Stimulated activated CD4-positive, alpha-beta T cell treated with anti-CD3 and anti-CD28 coated beads, Interleukin-15, amount 100 ng/mL, for 1 hour (primary cell): ENCODE measurements around the gene KAT6B.
"Not testable (repeated sequence)": the region's sequence is repeated elsewhere in the genome, so short reads cannot be mapped to it uniquely, and the experiment has no call there.

Experiments
- DNase-seq, 2 donors: peaks; one replicate each; pipeline ENCODE4 v3.0.0-alpha.2; 2020; ENCODE audit warnings: low read depth in 1 of 2, low spot score in 1 of 2

The KAT6B gene

DNA sequence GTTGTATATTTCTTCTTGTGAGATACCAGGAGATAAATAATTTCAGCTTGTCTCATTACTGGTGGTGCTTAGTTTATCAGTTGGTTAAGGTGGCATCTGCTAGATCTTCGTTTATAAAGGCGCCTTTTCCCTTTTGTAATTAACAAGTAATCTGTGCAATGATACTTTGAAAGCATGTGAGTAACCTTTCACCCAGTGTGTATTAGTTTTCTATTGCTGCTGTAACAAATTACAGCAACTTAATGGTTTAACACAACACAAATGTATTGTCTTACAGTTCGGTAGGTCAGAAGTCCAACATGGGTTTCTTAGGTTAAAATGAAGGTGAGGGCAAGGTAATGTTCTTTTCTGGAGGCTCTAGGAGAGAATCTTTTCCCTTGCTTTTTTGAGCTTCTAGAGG is 30.5 kb downstream of the KAT6B start:
- no peak for DNase-seq

DNA sequence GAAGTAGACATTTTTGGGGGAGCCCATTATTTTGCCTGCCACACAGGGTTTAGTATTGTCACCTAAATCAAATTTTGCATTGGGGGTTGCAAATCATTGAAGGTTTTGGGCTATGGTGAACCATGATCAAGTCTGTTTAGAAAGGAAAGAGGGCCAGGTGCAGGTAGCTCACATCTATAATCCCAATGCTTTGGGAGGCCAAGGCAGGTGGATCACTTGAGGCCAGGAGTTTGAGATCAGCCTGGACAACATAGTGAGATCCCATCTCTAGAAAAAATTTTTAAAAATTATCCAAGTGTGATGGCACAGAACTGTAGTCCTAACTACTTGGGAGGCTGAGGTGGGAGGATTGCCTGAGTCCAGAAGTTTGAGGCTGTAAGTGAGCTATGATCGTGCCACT is 31.2 kb downstream of the KAT6B start:
- DNase-seq, result no peak

DNA sequence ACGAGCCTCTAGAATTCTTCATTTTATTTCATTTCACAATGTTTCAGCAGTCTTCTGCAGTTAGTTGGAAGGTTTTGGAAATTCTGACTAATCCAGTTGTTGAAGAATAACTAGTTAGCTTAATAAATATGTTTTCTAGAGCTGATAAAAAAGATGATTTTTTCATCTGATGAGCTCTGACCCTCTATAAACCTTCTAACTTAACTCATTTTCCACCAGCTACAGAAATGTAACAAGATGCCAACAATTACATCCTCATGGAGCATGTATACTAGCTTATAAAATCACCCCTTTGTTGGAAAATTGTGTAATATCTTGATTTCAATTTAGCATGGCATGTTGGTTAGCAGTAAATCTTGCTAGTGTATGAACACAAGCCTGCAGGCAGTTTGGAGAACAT is 33.1 kb downstream of the KAT6B start:
- no peak for DNase-seq

DNA sequence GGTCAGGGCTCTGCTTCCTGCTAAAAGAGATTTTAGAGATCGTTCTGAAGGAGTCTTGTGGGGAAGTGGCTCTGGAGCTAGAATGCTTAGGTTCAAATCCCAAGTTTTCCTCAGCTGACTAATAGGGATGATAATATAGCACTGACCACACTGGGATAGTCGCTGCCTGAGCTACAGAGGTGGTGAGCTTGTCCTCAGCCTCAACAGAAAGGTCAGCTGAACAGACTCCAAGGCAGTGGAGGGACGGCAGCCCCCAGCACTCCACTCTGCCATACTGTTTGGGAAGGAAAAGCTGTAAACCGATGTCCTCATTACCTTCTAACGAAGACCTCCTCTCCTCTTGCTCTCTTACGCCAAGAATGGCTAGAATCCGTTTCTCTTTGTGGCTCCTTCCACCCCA is 36.2 kb downstream of the KAT6B start:
- DNase-seq, result no peak

DNA sequence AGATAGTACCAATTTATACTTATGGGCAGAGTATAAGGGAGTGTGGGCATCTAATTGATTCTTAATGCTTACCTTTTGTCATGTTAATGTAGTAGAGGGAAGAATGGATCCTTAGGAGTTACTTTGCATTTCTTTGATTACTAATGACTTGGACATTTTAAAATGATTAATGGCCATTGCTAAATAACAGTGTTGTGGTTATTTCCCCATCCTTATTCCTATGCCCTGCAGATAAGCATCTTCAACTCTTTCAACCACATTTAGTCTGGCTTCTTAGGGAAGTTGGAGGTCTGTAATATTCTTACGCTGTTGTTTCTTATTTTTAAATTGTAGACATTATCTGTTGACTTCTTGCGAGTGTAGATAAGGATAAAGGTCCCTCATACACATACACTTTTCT is 37.2 kb downstream of the KAT6B start:
- no peak for DNase-seq

DNA sequence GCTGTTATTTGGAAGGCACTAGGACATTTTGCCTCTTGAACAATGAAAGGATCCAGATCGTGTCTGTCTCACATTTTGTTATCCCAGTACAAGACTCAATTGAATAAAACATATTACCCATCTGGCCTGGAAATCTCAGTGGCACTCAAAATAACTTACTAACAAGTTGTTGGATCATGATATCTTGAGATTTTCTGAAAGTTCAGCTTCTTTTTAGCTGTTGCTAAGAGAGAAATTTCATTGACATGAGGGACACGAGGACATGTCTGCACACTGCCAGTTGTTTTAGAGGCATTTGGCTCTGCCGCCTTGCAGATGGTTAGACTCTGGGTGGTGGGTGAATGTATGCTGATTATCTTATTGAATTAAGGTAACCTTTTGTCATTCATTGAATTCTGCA is 41.0 kb downstream of the KAT6B start:
- DNase-seq, result no peak

DNA sequence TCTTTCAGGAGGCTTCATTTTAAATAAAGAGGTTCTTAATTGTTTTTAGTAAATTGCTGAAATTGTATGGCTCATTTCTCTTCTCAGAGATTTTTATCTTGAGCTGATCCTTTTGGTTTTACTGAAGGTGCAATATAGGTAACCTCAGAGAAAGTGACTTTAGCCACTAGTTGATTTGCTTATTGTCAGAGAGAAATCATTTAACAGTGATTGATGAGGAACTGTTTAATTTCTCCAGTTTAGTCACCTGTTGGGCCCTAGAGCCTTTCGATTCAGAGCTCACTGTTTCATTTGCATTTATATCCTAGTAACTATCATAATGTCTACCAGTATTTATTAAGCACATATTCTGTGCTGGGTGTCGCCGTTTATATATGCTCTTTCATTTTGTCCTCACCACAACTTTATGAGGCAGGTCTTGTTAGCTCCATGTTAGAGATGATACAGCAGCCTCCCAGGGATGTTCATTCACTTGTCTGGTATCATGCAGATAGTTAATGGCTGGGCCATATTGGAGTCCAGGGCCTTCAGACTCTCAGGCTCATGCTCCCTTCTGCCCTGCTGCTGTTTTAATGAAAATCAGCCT is 42.1 kb downstream of the KAT6B start:
- DNase-seq, result no peak

DNA sequence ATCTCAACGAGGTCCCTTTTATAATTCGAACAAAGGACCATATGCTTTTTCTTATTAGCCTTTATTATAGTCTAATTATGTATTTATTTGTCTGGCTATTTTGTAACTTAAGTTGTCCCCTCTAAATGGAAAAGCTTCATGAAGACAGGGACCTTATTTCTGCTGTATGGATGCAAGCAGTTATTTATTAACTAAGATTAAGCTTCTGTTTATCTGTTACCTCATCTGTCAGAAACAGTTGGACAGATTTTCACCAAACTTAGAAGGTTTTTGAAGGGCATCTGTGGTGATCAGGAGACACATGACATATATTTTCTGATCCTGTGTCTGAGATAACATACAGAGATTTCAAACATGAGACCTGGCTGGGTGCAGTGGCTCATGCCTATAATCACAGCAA is 43.2 kb downstream of the KAT6B start:
- no peak for DNase-seq

DNA sequence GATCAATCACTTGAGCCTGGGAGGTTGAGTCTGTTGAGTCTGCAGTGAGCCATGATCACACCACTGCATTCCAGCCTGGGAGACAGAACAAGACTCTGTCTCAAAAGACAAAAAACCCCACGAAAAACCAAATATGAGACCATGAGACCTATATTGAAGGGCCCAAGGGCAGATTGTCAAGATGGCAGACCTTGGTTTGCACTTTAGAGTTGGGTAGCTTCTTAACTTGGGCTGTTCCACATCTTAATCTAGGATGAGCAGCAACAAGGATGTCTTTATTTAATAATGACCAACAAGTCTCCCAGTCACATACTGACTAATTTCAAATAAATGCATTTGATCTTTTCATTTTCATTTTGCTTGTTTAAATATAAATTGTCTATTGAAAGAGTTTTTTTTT is 43.8 kb downstream of the KAT6B start:
- DNase-seq, result no peak

DNA sequence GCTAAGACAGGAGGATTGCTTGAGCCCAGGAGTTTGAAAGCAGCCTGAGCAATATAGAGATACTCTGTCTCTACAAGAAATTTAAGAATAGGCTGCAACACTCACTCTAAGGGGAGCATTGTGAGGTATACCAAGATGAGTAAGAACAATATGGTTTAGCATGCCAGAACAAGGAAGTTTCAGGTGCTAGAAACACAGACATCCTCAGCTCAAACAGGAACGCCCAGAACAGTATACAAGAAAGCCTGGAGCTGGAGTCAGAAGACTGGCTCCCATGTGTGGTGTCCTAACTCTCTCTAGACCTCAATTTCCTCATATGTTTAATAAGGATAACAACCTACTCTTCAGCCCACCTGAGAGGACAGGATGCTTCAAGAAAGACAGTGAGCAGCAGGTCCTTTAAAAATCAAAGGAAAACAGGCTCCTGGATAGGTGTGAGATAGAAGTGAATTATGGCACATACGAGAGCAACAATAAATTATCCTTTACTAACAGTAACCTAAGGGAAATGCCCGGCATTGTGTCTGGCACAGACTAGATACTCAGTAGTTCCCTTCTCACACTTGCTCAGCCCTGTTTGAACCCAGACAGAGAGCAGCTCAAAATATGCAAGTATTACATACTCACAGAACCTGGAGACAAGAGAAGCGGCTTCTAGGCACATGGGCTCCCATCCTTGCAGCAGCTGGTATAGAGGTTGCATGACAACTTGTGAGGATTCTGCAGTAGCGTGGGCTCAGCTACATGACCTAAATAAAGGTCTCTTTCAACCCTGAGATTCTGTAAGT is 45.4 kb downstream of the KAT6B start:
- no peak for DNase-seq

DNA sequence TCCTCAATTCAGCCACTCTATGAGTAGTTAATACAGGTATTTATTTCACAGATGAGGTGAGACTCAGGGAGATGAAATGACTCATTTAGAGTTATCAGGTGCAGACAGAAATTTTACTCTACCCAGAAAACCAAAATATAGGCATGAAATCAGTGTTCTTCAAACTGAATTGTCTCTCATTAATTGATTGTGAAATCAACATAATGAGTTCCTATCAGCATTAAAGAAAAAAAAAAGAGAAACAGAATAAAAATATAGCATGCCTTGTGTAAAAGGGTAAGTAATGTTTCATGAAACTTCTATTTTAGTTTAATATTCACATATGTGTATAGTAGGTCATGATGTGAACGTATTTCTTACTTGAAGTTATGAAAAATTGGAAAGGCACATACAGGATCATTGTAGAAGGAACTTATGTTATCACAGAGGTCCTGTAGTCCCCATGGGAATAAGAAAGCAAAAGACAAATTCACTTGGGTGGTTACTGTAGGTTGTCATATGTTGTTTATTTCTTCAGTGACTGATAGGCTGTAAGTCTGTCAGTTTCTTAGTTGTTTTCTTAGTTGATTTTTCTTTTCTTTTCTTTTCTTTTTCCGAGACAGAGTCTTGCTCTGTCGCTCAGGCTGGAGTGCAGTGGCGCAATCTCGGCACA is 47.5 kb downstream of the KAT6B start:
- DNase-seq, result no peak

DNA sequence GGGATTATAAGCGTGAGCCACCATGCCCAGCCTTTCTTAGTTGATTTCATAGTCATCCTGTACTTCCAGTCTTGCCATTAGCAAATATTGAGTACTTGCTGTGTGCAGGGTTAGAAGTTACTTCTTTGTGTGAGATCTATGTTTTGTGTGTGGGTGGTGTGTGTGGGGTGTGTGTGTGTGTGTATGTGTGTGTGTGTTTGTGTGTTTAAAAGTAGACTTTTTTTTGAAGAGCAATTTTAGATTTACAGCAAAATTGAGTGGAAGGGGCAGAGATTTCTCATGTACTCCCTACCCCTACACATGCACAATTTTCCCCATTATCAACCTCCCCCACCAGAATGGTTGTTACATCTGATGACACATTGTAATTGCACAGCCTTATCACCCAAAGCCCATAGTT is 48.2 kb downstream of the KAT6B start:
- no peak for DNase-seq

DNA sequence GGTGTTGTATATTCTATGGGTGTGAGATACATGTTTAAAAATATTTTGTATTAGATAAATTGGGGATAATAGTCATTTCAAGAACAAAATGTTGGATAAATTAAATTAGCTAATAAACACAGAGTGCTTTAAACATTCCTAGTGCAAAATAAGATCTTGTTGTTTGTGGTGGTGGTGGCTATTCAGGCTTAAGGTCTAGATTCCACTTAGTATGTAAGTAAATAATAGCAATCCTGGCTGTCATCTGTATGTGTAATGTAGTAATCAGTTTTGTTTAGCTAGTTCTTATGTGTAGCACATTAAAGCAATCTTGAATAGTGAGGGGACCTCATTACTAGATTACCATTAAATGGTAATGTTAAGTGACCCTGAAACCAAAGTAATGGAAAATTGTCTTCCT is 48.7 kb downstream of the KAT6B start:
- DNase-seq, result no peak

DNA sequence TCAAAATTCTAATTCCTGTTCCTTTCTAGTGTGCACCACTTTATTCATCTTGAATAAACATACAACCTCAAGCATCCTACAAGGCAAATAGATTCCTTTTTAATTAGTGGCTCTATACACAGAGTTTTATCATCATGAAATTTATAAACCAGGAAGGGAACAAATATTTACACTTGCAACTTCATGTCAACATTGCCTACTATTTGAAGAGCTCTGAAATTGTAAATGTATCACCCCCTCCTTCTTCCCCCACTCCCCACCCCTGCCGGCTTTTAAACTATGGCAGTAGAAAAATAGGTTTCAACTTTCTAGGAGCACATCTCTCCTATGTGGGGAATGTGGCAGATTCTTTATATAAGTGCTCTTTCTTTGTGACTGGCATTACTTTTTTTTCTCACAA is 49.6 kb downstream of the KAT6B start:
- no peak for DNase-seq

DNA sequence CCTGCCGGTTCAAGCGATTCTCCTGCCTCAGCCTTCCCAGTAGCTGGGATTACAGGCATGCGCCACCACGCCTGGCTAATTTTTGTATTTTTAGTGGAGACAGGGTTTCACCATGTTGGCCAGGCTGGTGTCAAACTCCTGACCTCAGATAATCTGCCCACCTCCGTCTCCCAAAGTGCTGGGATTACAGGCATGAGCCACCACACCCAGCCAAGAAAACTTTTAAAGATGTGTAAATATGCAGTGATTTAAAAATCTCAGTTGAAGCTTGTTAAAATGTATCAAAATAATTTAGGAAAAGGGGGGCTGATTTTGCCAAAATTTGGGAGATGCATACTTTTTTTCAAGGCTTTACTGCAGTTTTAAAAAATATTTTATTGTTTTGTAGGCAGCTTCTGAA is 50.7 kb downstream of the KAT6B start:
- not testable (repeated sequence) for DNase-seq

DNA sequence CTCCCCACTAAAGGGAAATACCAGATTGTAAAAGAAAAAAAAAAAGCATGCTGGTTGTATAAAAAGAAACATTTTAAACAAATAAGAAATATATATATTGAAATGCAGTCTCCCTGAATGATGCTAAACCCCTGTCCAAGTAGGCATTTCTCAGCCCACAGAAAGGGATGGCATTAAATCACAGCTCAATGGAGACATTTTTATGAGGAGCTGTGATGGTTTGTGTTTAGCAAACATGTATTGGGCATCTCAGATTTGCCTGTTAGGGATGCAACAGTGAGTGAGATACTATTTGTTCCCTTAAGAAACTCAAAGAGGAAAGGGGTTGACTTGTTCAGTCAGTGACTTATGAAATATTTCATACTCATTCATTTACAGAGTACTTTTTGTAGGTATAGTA is 51.5 kb downstream of the KAT6B start:
- no peak for DNase-seq

DNA sequence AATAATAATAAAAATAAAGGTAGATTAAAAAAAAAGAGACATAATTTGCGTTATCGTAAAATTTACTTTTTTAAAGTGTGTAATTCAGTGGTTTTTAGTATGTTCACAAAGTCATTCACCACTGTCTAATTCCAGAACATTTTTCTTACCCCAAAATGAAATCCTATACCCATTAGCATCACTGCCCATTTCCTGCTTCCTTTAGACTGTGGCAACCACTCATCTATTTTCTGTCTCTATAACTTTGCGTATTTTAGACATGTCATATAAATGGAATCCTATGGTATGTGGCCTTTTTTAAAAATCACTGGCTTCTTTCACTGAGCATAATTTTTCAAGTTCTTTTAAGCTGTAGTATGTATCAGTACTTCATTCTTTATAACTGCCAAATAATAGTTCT is 53.6 kb downstream of the KAT6B start:
- no peak for DNase-seq

DNA sequence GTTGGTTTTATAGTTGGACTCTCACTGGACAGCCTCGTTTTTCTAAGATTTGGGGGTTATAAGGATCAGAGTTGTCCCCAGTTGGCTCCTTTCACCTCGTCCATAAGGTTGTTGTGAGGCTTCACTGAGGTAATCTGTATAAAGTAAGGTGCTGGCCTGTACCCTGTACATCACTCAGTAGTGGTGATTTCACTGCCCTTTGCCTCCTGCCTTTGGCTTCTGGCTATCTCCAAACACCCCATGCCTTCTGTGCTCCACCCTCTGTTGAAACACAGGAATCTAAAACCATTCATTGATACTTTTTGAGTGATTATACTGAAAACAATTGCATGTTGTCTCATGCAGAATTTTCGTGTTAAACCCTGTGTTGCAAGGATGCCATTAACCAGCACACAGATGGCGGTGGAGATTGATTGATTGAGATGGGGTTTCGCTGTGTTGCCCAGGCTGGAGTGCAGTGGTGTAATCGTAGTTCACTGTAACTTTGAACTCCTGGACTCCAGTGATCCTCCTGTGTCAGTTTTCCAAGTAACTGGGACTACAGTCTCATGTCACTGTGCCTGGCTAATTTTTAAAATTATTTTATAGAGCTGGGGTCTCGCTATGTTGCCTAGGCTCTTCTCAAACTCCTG is 55.0 kb downstream of the KAT6B start:
- DNase-seq, result no peak

DNA sequence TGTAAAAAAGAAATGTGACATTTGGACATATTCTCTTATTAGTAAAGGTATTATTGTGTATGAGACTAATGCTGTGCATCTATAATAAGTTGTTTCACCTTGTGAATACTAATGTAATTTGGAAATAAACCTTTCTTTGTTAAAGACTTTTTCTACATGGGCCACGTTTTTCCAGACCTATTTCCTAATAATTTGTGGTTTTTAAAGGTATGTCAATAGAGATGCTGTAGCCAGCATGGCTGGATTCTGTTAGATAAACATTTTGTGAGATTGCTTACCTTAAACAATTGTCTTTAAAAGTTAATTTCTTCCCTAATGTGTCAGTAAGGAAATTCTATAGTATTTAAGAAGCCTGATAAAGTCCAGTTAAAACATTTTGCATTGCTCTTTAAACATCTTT is 56.0 kb downstream of the KAT6B start:
- DNase-seq, result no peak

DNA sequence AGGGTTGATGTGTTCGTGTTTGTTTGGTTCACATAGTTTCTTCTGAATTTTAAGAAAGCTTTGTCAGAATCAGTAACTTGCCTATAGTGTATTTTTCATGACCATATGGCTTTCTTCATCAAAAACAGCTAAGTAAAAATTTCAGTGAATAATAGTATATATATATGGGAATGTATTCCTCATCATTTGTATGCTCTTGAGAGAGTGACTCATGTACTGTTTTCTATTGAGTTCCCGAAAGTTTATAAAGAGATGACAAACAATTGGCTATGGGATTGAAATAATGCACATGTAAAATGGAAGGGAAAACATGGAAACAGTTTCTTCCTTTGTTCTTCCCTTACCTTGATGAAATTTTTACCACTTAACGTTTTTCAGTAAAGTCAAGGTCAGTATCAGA is 56.4 kb downstream of the KAT6B start:
- DNase-seq, result no peak

DNA sequence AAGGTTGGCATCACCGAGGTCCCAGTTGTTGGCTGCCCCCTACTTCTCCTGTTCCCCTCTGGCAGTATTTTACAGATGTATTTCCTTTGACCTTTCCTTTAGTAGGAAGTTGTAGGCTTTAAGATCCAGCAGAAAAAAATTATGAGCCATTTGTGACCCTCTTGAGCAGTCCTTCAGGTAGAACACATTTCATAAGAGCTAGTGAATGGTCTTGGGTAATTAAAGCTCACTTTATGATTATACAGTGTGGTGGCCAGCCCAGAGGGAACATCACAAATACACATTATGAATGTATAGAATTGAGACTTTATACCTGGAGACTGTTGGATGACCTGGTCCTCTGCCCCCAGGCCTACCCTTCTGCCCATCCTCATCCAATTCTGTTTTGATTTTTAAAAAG is 57.0 kb downstream of the KAT6B start:
- no peak for DNase-seq

DNA sequence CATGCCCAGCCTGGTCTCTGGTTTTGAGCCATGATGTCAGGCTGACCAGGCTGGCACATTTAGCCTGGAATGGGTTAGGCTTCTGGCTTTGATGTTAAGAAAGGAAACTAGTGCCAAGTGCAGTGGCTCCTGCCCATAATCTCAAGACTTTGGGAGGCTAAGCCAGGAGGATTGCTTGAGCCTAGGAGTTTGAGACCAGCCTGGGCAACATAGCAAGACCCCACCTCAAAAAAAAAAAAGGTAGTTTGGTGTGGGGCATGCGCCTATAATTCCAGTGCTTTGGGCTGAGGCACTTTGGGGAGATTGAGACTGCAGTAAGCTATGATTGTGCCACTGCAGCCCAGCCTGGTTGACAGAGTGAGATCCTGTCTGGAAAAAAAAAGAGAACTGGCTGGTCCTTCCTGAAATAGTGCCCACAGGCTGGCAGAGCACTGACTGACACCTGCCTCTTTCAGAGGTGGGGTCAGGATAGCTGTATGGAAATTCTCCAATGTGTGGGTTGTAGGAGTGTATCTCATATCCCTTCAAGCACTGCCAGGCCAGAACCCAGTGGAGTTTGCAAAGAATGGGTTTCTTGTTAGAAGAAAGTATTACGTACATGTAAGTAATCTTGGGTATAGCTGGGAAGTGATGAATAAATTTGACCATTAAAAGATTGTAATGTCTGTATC is 61.3 kb downstream of the KAT6B start:
- DNase-seq, result no peak
